ENCODE measurements around the gene PMF1. TPM values are rescaled to one million over a fixed set of nuclear protein-coding genes. Genes with fewer than 3 reads are reported as not detected.
"Not testable (repeated sequence)": the region's sequence is repeated elsewhere in the genome, so short reads cannot be mapped to it uniquely, and the experiment has no call there.

The PMF1 gene
- total and polyA plus RNA-seq, 4 donors, result 24.7 to 63.5 (median 36.9) TPM

- no peak for TF ChIP-seq CTCF (IDR thresholded peaks at IDR 0.05; ENCODE audit: low read depth, low read length, missing input control)
- TF ChIP-seq YY1 (IDR thresholded peaks at IDR 0.05), result no peak
- TF ChIP-seq EGR1 (IDR thresholded peaks at IDR 0.05; ENCODE audit: low read depth in 2 of 2), result no peak
- TF ChIP-seq GABPA (IDR thresholded peaks at IDR 0.05 in 1 of 2, conservative IDR thresholded peaks at IDR 0.05 in 1 of 2), result no peak
- TF ChIP-seq ATF3 (IDR thresholded peaks at IDR 0.05), result no peak
Measured at GRCh38 chr1:156180471-156180870, 32.3 kb upstream of the PMF1 start (continued).

DNA sequence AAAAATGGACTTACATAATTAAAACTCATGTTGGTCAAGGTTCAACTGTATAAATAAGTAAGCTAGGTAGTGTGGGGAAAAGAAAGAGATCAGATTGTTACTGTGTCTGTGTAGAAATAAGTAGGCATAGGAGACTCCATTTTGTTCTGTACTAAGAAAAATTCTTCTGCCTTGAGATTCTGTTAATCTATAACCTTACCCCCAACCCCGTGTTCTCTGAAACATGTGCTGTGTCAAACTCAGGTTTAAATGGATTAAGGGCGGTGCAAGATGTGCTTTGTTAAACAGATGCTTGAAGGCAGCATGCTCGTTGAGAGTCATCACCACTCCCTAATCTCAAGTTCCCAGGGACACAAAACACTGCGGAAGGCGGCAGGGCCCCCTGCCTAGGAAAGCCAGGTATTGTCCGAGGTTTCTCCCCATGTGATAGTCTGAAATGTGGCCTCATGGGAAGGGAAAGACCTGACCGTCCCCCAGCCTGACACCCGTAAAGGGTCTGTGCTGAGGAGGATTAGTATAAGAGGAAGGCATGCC is 31.3 kb upstream of the PMF1 start:
- 60% methylated on average over 8 of the region's 8 CpGs for WGBS
- H3K4me3 ChIP-seq (ENCODE audit: low read depth in 1 of 3, low read length in 3 of 3), result not testable (repeated sequence)

GRCh38 chr1:156182010-156182779 is 30.6 kb upstream of the PMF1 start:
- not testable (repeated sequence) for H3K9ac ChIP-seq (ENCODE audit: low read depth in 1 of 2, low read length in 2 of 2); H3K4me3 ChIP-seq (ENCODE audit: low read depth in 1 of 3, low read length in 3 of 3); H3K9me3 ChIP-seq (ENCODE audit: control insufficient read depth in 4 of 4, low read length in 3 of 4); H3K27ac ChIP-seq (ENCODE audit: low read depth in 1 of 2, low read length in 2 of 2); H3K27me3 ChIP-seq (ENCODE audit: control insufficient read depth in 4 of 4, insufficient read depth in 4 of 4, low read length in 3 of 4); DNase-seq (ENCODE audit: low spot score); H3K36me3 ChIP-seq (ENCODE audit: control insufficient read depth in 4 of 4, insufficient read depth in 3 of 4, low read depth in 1 of 4, low read length in 3 of 4)
- H3K4me1 ChIP-seq (ENCODE audit: control insufficient read depth in 4 of 4, insufficient read depth in 4 of 4, low read length in 3 of 4), result peaks cover 0 to 13% (median 9%) of the 10 kb centered on the region in 4 donors
- WGBS, result 68% methylated on average over 12 of the region's 12 CpGs

More for the DNA sequence above, 31.3 kb upstream of the PMF1 start:
- H3K27ac ChIP-seq (ENCODE audit: low read depth in 1 of 2, low read length in 2 of 2); DNase-seq (ENCODE audit: low spot score); H3K27me3 ChIP-seq (ENCODE audit: control insufficient read depth in 4 of 4, insufficient read depth in 4 of 4, low read length in 3 of 4); H3K9ac ChIP-seq (ENCODE audit: low read depth in 1 of 2, low read length in 2 of 2); H3K9me3 ChIP-seq (ENCODE audit: control insufficient read depth in 4 of 4, low read length in 3 of 4); H3K36me3 ChIP-seq (ENCODE audit: control insufficient read depth in 4 of 4, insufficient read depth in 3 of 4, low read depth in 1 of 4, low read length in 3 of 4): not testable (repeated sequence)
- H3K4me1 ChIP-seq (ENCODE audit: control insufficient read depth in 4 of 4, insufficient read depth in 4 of 4, low read length in 3 of 4), result peaks cover 0 to 13% (median 9%) of the 10 kb centered on the region in 4 donors

- not testable (repeated sequence) for H3K9ac ChIP-seq (ENCODE audit: low read depth in 1 of 2, low read length in 2 of 2); H3K27me3 ChIP-seq (ENCODE audit: control insufficient read depth in 4 of 4, insufficient read depth in 4 of 4, low read length in 3 of 4); H3K4me3 ChIP-seq (ENCODE audit: low read depth in 1 of 3, low read length in 3 of 3); H3K9me3 ChIP-seq (ENCODE audit: control insufficient read depth in 4 of 4, low read length in 3 of 4); DNase-seq (ENCODE audit: low spot score); H3K36me3 ChIP-seq (ENCODE audit: control insufficient read depth in 4 of 4, insufficient read depth in 3 of 4, low read depth in 1 of 4, low read length in 3 of 4); H3K27ac ChIP-seq (ENCODE audit: low read depth in 1 of 2, low read length in 2 of 2)
- WGBS, result 81% methylated on average over 2 of the region's 2 CpGs
- TF ChIP-seq ATF3 (IDR thresholded peaks at IDR 0.05), result peak; percentile 48
- peaks cover 0 to 13% (median 9%) of the 10 kb centered on the region in 4 donors for H3K4me1 ChIP-seq (ENCODE audit: control insufficient read depth in 4 of 4, insufficient read depth in 4 of 4, low read length in 3 of 4)
Measured at GRCh38 chr1:156186347-156187177, 26.2 kb upstream of the PMF1 start.

Measured in liver (tissue), 9 donors.